ENCODE measurements around the gene CLCNKB.

The CLCNKB gene

DNA sequence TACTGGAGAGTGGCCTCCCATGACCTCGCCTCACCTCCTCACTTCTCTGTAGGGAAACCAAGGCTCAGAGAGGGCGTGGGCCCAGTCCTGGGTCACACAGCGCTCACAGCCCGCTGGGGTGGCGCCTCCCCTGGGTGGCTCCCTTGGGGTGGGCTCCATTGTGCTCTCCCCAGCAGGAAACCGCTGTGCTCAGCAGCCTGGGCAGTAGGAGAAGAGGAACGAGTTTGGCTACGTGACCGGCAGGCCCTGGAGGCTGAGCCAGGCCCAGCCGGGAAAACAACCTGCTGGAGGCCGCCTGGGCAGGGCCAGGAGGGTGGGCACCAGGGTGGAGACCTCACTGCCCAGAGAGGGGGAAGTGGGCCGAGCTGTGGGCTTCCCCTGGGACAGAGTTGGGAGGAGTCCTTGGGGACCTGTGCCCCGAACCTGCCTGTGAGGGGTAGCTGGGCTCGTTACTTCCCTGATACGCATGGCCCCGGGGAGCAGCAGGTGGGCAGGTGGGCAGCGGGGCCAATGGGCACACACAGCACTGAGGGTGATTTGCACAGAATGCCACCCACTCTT, 44.8 kb downstream of the CLCNKB start:
- TF ChIP-seq CTCF (IDR thresholded peaks at IDR 0.05; ENCODE audit: low read depth, low read length) (no peak), EZH2phosphoT487 (IDR thresholded peaks at IDR 0.05; ENCODE audit: low read depth) (no peak)
- Histone ChIP-seq H3K36me3 (replicated peaks; ENCODE audit: low read depth, low read length) (no peaks in the 10 kb centered on the region), H3K79me2 (ENCODE audit: low read length) (no peaks in the 10 kb centered on the region), H3K9me3 (ENCODE audit: insufficient read depth, low read length) (no peaks in the 10 kb centered on the region), H3K4me1 (ENCODE audit: low read length) (peaks cover 12% of the 10 kb centered on the region), H3K27me3 (ENCODE audit: low read depth, low read length) (no peaks in the 10 kb centered on the region), H3K4me2 (ENCODE audit: low read length) (no peak overlapping the region), H3K27ac (ENCODE audit: low read length) (no peak overlapping the region), H4K20me1 (ENCODE audit: insufficient read depth, low read length) (no peaks in the 10 kb centered on the region), H2AFZ (ENCODE audit: low read depth, low read length) (no peak overlapping the region), H3K4me3 (ENCODE audit: low read length) (no peak overlapping the region), H3K9ac (ENCODE audit: low read length) (no peak overlapping the region)

GRCh38 chr1:16088996-16089395, 45.4 kb downstream of the CLCNKB start:
- no peak overlapping the region for H3K27ac ChIP-seq (ENCODE audit: low read length)
- no peak overlapping the region for H3K4me2 ChIP-seq (ENCODE audit: low read length)
- peaks cover 12% of the 10 kb centered on the region for H3K4me1 ChIP-seq (ENCODE audit: low read length)
- no peaks in the 10 kb centered on the region for H3K79me2 ChIP-seq (ENCODE audit: low read length)
- H3K27me3 ChIP-seq (ENCODE audit: low read depth, low read length): no peaks in the 10 kb centered on the region
- H3K9me3 ChIP-seq (ENCODE audit: insufficient read depth, low read length): no peaks in the 10 kb centered on the region
- H2AFZ ChIP-seq (ENCODE audit: low read depth, low read length): no peak overlapping the region
- no peak overlapping the region for H3K9ac ChIP-seq (ENCODE audit: low read length)
- H3K4me3 ChIP-seq (ENCODE audit: low read length): no peak overlapping the region
- no peaks in the 10 kb centered on the region for H3K36me3 ChIP-seq (replicated peaks; ENCODE audit: low read depth, low read length)
- H4K20me1 ChIP-seq (ENCODE audit: insufficient read depth, low read length): no peaks in the 10 kb centered on the region
- TF ChIP-seq EZH2phosphoT487 (IDR thresholded peaks at IDR 0.05; ENCODE audit: low read depth) (no peak), CTCF (IDR thresholded peaks at IDR 0.05; ENCODE audit: low read depth, low read length) (no peak)

GRCh38 chr1:16090076-16090826, 46.7 kb downstream of the CLCNKB start:
- no peaks in the 10 kb centered on the region for H4K20me1 ChIP-seq (ENCODE audit: insufficient read depth, low read length)
- no peak overlapping the region for H3K9ac ChIP-seq (ENCODE audit: low read length)
- H3K79me2 ChIP-seq (ENCODE audit: low read length): no peaks in the 10 kb centered on the region
- no peak overlapping the region for H2AFZ ChIP-seq (ENCODE audit: low read depth, low read length)
- no peaks in the 10 kb centered on the region for H3K27me3 ChIP-seq (ENCODE audit: low read depth, low read length)
- H3K9me3 ChIP-seq (ENCODE audit: insufficient read depth, low read length): no peaks in the 10 kb centered on the region
- no peak overlapping the region for H3K27ac ChIP-seq (ENCODE audit: low read length)
- H3K4me2 ChIP-seq (ENCODE audit: low read length): peak overlapping the region; percentile 40; the same call in 1 of the 2 replicates
- no peak overlapping the region for H3K4me3 ChIP-seq (ENCODE audit: low read length)
- TF ChIP-seq CTCF (IDR thresholded peaks at IDR 0.05; ENCODE audit: low read depth, low read length) (no peak), EZH2phosphoT487 (IDR thresholded peaks at IDR 0.05; ENCODE audit: low read depth) (no peak)
- H3K4me1 ChIP-seq (ENCODE audit: low read length): peaks cover 12% of the 10 kb centered on the region
- H3K36me3 ChIP-seq (replicated peaks; ENCODE audit: low read depth, low read length): no peaks in the 10 kb centered on the region

GRCh38 chr1:16091296-16091695, 47.7 kb downstream of the CLCNKB start:
- Histone ChIP-seq H3K36me3 (replicated peaks; ENCODE audit: low read depth, low read length) (no peaks in the 10 kb centered on the region), H3K9ac (ENCODE audit: low read length) (no peak overlapping the region), H3K79me2 (ENCODE audit: low read length) (no peaks in the 10 kb centered on the region), H3K4me2 (ENCODE audit: low read length) (no peak overlapping the region), H3K9me3 (ENCODE audit: insufficient read depth, low read length) (no peaks in the 10 kb centered on the region), H3K27ac (ENCODE audit: low read length) (no peak overlapping the region), H3K27me3 (ENCODE audit: low read depth, low read length) (no peaks in the 10 kb centered on the region), H4K20me1 (ENCODE audit: insufficient read depth, low read length) (no peaks in the 10 kb centered on the region), H2AFZ (ENCODE audit: low read depth, low read length) (no peak overlapping the region), H3K4me3 (ENCODE audit: low read length) (no peak overlapping the region), H3K4me1 (ENCODE audit: low read length) (peaks cover 8% of the 10 kb centered on the region)
- TF ChIP-seq CTCF (IDR thresholded peaks at IDR 0.05; ENCODE audit: low read depth, low read length): no peak
- TF ChIP-seq EZH2phosphoT487 (IDR thresholded peaks at IDR 0.05; ENCODE audit: low read depth): no peak

Measured in OCI-LY3 (cell line).